Esophagus squamous epithelium (tissue), 5 donors: ENCODE measurements around the gene CD99L2. TPM values are rescaled to one million over a fixed set of nuclear protein-coding genes. Genes with fewer than 3 reads are reported as not detected.

ENCODE experiments used
- DNase-seq: peaks from one replicate; lab custom pipeline; 2025; lab: John Stamatoyannopoulos, UW
- H3K27ac ChIP-seq, 4 donors: fragments of 200-600 bp; sonication (generic); one replicate each; pipeline ENCODE4 v1.5.1; 2016 to 2019; ENCODE audit warnings: mild to moderate bottlenecking in 1 of 4
- H3K27me3 ChIP-seq, 4 donors: fragments of 200-600 bp; sonication (generic); 1 replicate in 3 of 4; 2 replicates in 1 of 4; pipeline versions ENCODE4 v1.5.1 to v1.6.0; 2017 to 2021; ENCODE audit warnings: antibody characterized with exemption in 1 of 4
- H3K36me3 ChIP-seq, 3 donors: fragments of 200-600 bp; sonication (generic); one replicate each; pipeline ENCODE4 v1.5.1; 2016 to 2019
- H3K4me1 ChIP-seq, 3 donors: fragments of 200-600 bp; sonication (generic); one replicate each; pipeline ENCODE4 v1.5.1; 2017 to 2019
- H3K4me3 ChIP-seq, 4 donors: fragments of 200-600 bp; sonication (generic); 1 replicate in 3 of 4; 2 replicates in 1 of 4; pipeline ENCODE4 v1.5.1; 2016 to 2019; ENCODE audit warnings: mild to moderate bottlenecking in 2 of 4, moderate library complexity in 1 of 4
- H3K9me3 ChIP-seq, 3 donors: fragments of 200-600 bp; sonication (generic); one replicate each; pipeline ENCODE4 v1.5.1; 2016 to 2019
- POLR2A ChIP-seq, 4 donors: fragments of 450-650 bp; IDR thresholded peaks; one replicate each; pipeline ENCODE4 v1.6.1; 2017; ENCODE audit warnings: antibody characterized with exemption in 4 of 4, mild to moderate bottlenecking in 4 of 4, moderate library complexity in 3 of 4
- WGBS, 2 donors: methylation state at CpG; one replicate each; pipeline ENCODE4 v1.1.5; 2018; 5-methylcytosine and 5-hydroxymethylcytosine counted together
- intact Hi-C: fragments of 100-400 bp; cut with DNase I; formaldehyde crosslinking; loops from one replicate; pipeline ENCODE4 v1.15.0; 2022
- total RNA-seq, 4 donors: library from RNA; depleted of rRNA; stranded (reverse); fragments of >200 nt; gene quantifications; one replicate each; pipeline ENCODE4 v1.1.0, GENCODE V29; 2016
- TF ChIP-seq, protein P1 (sequence below), 6 experiments: fragments of 450-650 bp in 4 of 6; fragments of 200-600 bp in 2 of 6; sonication (generic) in 2 of 6; IDR thresholded peaks; one replicate each; pipeline ENCODE4 v1.5.1; 2016 to 2019; ENCODE audit warnings: antibody characterized with exemption in 6 of 6, mild to moderate bottlenecking in 4 of 6, moderate library complexity in 4 of 6
- donor health status: DM: yes; HTN: yes; CAD: no.

The CD99L2 gene
- total RNA-seq, 4 donors from 2014 or later: 3.8 to 21.9 (median 7.7) TPM

DNA sequence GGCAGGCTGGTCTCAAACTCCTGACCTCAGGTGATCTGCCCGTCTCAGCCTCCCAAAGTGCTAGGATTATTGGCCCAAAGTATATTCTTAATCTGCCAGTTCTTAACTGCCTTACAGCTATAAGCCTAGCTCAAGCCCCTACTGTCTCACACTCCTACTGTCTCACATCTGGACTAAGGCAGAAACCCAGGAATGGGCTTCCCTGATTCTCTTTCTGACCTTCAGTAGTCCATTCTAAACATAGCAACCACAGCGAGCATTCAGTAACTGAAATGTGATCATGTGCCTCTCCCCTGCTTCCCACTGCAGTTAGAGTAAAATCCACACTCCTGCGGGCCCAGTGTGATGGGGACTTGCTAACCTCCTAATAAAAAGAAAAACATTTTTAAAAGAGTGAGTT, 146.3 kb downstream of the CD99L2 start:
- Histone ChIP-seq H3K27me3 (no peaks in the 10 kb centered on the region), H3K4me3 (no peak overlapping the region), H3K36me3 (peaks cover 0 to 50% (median 0%) of the 10 kb centered on the region in 3 donors), H3K4me1 (no peaks in the 10 kb centered on the region), H3K27ac (no peak overlapping the region), H3K9me3 (no peaks in the 10 kb centered on the region)
- TF ChIP-seq, protein P1, sequence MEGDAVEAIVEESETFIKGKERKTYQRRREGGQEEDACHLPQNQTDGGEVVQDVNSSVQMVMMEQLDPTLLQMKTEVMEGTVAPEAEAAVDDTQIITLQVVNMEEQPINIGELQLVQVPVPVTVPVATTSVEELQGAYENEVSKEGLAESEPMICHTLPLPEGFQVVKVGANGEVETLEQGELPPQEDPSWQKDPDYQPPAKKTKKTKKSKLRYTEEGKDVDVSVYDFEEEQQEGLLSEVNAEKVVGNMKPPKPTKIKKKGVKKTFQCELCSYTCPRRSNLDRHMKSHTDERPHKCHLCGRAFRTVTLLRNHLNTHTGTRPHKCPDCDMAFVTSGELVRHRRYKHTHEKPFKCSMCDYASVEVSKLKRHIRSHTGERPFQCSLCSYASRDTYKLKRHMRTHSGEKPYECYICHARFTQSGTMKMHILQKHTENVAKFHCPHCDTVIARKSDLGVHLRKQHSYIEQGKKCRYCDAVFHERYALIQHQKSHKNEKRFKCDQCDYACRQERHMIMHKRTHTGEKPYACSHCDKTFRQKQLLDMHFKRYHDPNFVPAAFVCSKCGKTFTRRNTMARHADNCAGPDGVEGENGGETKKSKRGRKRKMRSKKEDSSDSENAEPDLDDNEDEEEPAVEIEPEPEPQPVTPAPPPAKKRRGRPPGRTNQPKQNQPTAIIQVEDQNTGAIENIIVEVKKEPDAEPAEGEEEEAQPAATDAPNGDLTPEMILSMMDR (IDR thresholded peaks at IDR 0.05): no peak
- TF ChIP-seq POLR2A (IDR thresholded peaks at IDR 0.05): no peak
- no peak for DNase-seq
- whole genome bisulfite sequencing, 2 donors: 81 to 89% methylated on average over 3 of the region's 3 CpGs
- intact Hi-C loops: no loop called here

DNA sequence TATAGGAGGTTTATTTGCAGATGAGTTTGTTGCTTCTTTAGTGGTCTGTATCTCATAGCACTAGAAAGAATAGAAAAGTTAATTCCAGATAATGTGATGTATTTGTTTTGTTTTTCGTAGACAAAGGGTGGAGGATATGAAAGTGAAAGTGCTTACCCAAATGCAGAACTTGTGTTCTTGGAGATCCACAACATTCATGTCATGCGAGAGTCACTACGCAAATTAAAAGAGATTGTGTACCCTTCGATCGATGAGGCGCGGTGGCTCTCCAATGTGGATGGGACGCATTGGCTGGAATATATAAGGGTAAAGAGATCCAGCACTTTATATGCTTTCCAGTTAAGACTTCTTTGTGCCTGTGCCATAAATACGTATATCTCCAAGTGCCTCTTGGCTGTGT, 162.0 kb downstream of the CD99L2 start:
- no peaks in the 10 kb centered on the region for H3K27me3 ChIP-seq
- no peaks in the 10 kb centered on the region for H3K4me1 ChIP-seq
- no peaks in the 10 kb centered on the region for H3K9me3 ChIP-seq
- WGBS, 2 donors: 76 to 82% methylated on average over 9 of the region's 9 CpGs
- H3K27ac ChIP-seq: no peak overlapping the region
- H3K36me3 ChIP-seq: peaks cover 0 to 100% (median 0%) of the 10 kb centered on the region in 3 donors
- no peak for TF ChIP-seq POLR2A (IDR thresholded peaks at IDR 0.05)
- TF ChIP-seq, protein P1 (IDR thresholded peaks at IDR 0.05): no peak
- no peak for DNase-seq
- H3K4me3 ChIP-seq: no peak overlapping the region
- intact Hi-C loops: no loop called here

DNA sequence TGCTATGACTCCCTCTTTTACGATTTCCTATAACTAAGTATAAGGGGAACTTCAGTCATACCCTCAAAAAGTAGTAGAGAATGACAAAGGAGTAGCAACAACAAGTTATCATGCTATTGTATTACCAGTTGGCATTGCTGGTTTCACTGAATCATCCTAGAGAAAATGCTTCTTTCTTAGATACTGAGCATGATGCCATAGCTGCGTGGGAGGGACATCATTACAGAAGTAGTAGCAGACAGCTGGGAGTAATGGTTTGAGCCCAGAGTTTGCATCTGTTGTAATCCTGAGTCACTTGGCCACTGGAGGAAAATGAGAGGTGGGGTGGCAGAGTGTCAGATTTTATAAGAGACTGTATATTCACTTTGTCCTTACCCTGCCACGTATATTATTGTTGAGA, 166.7 kb downstream of the CD99L2 start:
- TF ChIP-seq, protein P1 (IDR thresholded peaks at IDR 0.05): no peak
- no peak for TF ChIP-seq POLR2A (IDR thresholded peaks at IDR 0.05)
- WGBS, 2 donors: 64% methylated on average over 3 of the region's 3 CpGs
- intact Hi-C loops: no loop called here
- H3K9me3 ChIP-seq: no peaks in the 10 kb centered on the region
- H3K4me3 ChIP-seq: no peak overlapping the region
- no peak for DNase-seq
- no peak overlapping the region for H3K27ac ChIP-seq
- H3K27me3 ChIP-seq: no peaks in the 10 kb centered on the region
- H3K4me1 ChIP-seq: no peaks in the 10 kb centered on the region
- H3K36me3 ChIP-seq: peaks cover 0 to 98% (median 0%) of the 10 kb centered on the region in 3 donors

DNA sequence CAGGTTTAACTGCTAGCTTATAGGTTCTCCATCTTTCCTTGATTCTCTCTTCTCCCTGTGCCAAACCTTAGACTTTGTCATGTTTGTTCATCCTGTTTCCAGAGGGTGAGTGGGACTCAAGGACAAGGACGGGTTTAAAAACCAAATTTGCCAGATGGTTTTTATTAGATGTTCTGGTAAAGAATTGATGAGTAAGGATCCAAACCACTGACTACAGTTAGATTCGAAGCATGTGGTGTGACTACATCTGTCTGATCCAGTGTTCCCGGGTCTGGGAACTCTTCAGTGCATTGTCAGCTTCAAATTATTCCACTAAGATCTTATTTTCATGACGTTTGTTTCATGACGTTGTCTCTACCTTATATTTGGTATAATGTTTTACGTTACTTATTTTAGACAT, 167.7 kb downstream of the CD99L2 start:
- no peaks in the 10 kb centered on the region for H3K9me3 ChIP-seq
- no peak for TF ChIP-seq POLR2A (IDR thresholded peaks at IDR 0.05)
- TF ChIP-seq, protein P1 (IDR thresholded peaks at IDR 0.05): no peak
- no peaks in the 10 kb centered on the region for H3K27me3 ChIP-seq
- no peak overlapping the region for H3K4me3 ChIP-seq
- H3K4me1 ChIP-seq: no peaks in the 10 kb centered on the region
- no peak for DNase-seq
- intact Hi-C loops: no loop called here
- H3K27ac ChIP-seq: no peak overlapping the region
- H3K36me3 ChIP-seq: peaks cover 0 to 93% (median 0%) of the 10 kb centered on the region in 3 donors
- WGBS, 2 donors: 77 to 82% methylated on average over 6 of the region's 6 CpGs

DNA sequence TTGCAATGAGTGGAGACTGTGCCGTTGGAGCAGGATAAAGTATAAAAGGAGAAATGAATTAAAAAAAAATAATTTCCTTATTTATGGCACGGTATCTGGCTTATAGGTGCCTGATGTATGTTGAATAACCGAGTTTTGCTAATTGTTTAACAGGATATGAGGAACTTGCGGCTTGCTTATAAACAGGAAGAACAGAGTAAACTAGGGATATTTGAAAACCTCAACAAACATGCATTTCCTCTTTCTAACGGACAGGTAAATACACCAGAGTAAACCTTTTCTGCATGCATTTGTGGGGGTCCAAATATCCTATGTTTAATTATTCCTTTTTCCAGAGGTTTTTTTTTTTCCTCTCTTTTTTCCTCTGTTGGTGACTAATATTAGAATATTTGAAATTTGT, 168.5 kb downstream of the CD99L2 start:
- no peaks in the 10 kb centered on the region for H3K27me3 ChIP-seq
- H3K4me3 ChIP-seq: no peak overlapping the region
- no peak for DNase-seq
- H3K27ac ChIP-seq: no peak overlapping the region
- no peaks in the 10 kb centered on the region for H3K4me1 ChIP-seq
- TF ChIP-seq, protein P1 (IDR thresholded peaks at IDR 0.05): no peak
- no peak for TF ChIP-seq POLR2A (IDR thresholded peaks at IDR 0.05)
- no peaks in the 10 kb centered on the region for H3K9me3 ChIP-seq
- intact Hi-C loops: no loop called here
- H3K36me3 ChIP-seq: peaks cover 0 to 88% (median 0%) of the 10 kb centered on the region in 3 donors
- 61 to 77% methylated on average over 4 to 5 of the region's 5 CpGs for WGBS, 2 donors
